B cell (primary cell): ENCODE measurements around the gene RAB22A.

Experiments used
- EZH2 ChIP-seq: IDR thresholded peaks from 2 replicates; pipeline ENCODE4 v1.6.1; 2012; ENCODE audit warnings: borderline replicate concordance, low read depth, mild to moderate bottlenecking, moderate library complexity, low read length; ENCODE audit not compliant: insufficient read depth, poor library complexity, severe bottlenecking
- TF ChIP-seq, protein P1 (sequence below): fragments of 200-600 bp; IDR thresholded peaks from one replicate; pipeline ENCODE4 v1.8.0; 2022; ENCODE audit warnings: antibody characterized with exemption, mild to moderate bottlenecking

DNA sequence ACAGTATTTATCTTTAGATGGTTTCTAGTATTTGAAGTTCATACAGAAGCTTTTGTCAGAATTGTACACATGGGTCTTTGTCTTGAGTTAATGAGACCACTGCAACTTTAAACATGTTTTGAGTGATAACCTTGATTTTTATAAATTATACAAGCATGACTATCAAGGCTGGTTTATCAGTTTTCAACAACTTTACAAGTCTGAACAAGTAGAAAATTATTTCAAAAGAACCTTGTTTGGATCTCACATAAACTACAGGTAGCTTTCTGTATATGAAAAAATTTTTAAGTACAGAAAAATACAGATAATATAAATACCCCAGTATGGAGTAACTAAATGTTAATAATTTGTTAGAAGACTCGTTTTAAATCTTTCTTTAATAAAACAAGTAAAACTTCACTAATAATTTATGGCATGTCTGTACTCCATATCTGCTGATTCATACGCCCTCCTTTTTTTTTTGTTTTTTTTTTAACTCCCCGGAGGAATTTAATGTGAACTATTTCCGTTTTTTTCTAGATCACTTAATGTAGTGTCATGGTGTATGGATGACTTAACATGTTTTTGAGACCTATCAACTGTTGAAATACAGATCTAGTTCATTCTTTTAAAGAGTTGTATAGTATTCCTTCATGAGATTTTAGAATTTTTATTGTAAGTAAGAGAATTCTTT is 97.8 kb downstream of the RAB22A start:
- TF ChIP-seq, protein P1, sequence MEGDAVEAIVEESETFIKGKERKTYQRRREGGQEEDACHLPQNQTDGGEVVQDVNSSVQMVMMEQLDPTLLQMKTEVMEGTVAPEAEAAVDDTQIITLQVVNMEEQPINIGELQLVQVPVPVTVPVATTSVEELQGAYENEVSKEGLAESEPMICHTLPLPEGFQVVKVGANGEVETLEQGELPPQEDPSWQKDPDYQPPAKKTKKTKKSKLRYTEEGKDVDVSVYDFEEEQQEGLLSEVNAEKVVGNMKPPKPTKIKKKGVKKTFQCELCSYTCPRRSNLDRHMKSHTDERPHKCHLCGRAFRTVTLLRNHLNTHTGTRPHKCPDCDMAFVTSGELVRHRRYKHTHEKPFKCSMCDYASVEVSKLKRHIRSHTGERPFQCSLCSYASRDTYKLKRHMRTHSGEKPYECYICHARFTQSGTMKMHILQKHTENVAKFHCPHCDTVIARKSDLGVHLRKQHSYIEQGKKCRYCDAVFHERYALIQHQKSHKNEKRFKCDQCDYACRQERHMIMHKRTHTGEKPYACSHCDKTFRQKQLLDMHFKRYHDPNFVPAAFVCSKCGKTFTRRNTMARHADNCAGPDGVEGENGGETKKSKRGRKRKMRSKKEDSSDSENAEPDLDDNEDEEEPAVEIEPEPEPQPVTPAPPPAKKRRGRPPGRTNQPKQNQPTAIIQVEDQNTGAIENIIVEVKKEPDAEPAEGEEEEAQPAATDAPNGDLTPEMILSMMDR = no peak
- TF ChIP-seq EZH2 = no peak
